Adipose tissue (tissue), 3 donors: ENCODE results near the gene POC1A. TPM values are rescaled to one million over a fixed set of nuclear protein-coding genes. Genes with fewer than 3 reads are reported as not detected.

ENCODE experiments used
- H3K27ac ChIP-seq: one replicate; pipeline ENCODE4 v1.5.1; 2013; ENCODE audit warnings: low read depth, low read length
- WGBS, 3 donors: extraction: QIAGEN DNeasy Blood & Tissue Kit; methylation state at CpG; one replicate each; pipeline ENCODE4 v1.1.7; 2013; 5-methylcytosine and 5-hydroxymethylcytosine counted together
- polyA plus RNA-seq, 3 donors: library from polyadenylated mRNA; stranded (reverse); fragments of 200-250 nt; gene quantifications; one replicate each; pipeline ENCODE4 v1.2.3, GENCODE V29; 2013
- donor health status: healthy with polysubstance abuse.
- donor health status: Bipolar disorder and iron deficiency.
- donor health status: healthy.

POC1A gene
- polyA plus RNA-seq, result 1 to 10 TPM in 1 of 3 donors, under 1 TPM in 2; 0.74 to 2.6 (median 0.90) TPM

GRCh38 chr3:52154135-52155094 is at the start of gene POC1A:
Gene POC1A, minus strand, starts transcription at chr3:52154423. Its CDS starts 51 bp downstream, at chr3:52154372.
- WGBS, 3 donors, result 0% methylated on average over 79 to 83 of the region's 83 CpGs
- H3K27ac ChIP-seq, result peak within 1 kb of the TSS; percentile 73

- no peak overlapping the region for H3K27ac ChIP-seq
- WGBS, 3 donors, result 52 to 90% (median 73%) methylated on average over 1 of the region's 1 CpG
These were observed 49.5 kb upstream of the POC1A start for GRCh38 chr3:52203701-52204100.

GRCh38 chr3:52202384-52203077 is 48.3 kb upstream of the POC1A start:
- WGBS, 3 donors, result 54 to 92% (median 62%) methylated on average over 4 of the region's 4 CpGs
- no peak overlapping the region for H3K27ac ChIP-seq

DNA sequence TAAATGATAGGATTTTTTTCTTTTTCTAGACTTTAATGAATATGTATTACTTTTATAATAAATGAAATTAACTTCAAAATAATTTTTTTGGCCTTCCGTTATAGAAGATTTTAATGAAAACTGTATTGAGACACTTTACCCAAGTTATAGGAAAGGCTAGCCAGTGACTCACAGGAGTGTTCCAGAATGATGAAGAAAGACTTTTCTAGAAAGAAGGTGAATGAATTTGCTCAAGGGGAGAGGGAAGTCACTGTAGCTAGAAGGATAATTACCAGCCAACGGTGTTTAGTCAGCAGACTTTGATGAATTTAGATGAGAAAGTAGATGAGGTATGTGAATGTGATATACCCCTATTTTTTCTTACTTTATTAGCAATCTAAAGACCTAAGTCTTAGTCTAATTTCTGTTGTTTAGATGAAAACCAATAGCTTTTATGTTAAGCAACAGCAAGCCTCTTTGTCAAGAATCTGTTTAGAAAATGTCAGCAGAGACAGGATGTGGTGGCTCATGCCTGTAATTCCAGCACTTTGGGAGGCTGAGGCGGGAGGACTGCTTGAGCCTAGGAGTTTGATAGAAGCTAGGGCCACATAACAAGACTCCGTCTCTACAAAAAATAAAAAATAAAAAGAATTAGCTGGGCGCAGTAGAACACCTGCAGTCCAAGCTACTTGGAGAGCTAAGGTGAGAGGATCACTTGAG is 46.9 kb upstream of the POC1A start:
- H3K27ac ChIP-seq, result no peak overlapping the region
- WGBS, 3 donors, result 73 to 95% (median 78%) methylated on average over 5 of the region's 5 CpGs

DNA sequence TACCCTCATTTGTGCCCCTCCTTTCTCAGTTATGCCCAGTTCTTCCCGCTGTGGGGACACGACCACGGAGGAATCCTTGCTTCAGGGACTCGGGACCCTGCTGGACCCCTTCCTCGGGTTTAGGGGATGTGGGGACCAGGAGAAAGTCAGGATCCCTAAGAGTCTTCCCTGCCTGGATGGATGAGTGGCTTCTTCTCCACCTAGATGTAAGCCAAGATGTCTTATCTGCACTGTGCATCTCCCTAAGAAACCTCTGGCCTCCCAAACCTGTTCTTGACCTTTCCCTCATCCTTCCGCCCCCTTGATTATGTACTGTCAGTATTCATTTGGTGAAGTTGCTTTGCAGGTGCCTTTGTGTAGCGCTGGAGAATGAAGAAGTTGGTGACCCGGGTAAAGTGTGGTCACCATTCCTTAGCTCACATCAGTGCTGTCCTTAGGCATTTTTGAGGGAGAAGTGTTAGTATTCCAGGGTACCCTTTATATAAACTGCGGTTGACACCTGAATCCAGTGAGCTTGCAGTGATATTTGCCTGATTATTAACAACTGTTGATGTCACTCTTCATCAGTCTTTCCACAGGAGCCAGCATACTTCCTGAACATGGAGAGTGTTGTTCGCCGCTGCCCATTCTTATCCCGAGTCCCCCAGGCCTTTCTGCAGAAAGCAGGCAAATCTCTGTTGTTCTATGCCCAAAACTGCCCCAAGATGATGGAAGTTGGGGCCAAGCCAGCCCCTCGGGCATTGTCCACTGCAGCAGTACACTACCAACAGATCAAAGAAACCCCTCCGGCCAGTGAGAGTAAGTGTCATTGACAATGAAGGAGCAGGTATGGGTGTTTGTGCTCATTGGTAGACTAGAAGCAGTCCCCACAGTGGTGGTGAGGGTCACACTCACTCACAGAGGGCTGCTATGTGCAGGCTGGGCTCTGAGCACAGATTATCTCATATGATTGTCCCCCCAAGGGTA is 44.7 kb upstream of the POC1A start:
- WGBS, 3 donors, result 34 to 42% (median 39%) methylated on average over 14 of the region's 14 CpGs
- no peak overlapping the region for H3K27ac ChIP-seq

GRCh38 chr3:52197842-52198625 is 43.8 kb upstream of the POC1A start, which contains the start of gene ALAS1:
Gene ALAS1, plus strand, starts transcription at chr3:52198160. Its CDS starts 1,082 bp downstream, at chr3:52199242.
- no peak within 1 kb of the TSS for H3K27ac ChIP-seq
- 0 to 1% (median 1%) methylated on average over 57 to 71 of the region's 71 CpGs for WGBS, 3 donors

DNA sequence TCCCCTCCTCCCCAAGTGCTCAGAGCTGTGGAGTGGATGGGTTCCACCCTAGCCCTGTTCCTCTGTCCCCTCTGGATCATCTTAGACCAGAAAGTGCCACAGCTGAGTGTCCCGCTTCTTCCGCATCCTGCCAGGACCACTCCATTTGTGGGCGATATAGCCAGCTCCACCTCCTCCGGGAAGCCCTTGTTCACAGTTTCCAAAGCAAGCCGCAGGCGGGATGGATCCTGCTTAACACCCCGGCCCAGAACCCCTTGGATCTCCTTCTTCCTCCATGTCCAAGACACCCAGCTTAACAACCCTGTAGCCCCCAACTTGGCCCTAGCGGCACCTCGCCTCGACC is 43.2 kb upstream of the POC1A start:
- no peak overlapping the region for H3K27ac ChIP-seq
- 39 to 48% (median 45%) methylated on average over 10 of the region's 10 CpGs for WGBS, 3 donors

DNA sequence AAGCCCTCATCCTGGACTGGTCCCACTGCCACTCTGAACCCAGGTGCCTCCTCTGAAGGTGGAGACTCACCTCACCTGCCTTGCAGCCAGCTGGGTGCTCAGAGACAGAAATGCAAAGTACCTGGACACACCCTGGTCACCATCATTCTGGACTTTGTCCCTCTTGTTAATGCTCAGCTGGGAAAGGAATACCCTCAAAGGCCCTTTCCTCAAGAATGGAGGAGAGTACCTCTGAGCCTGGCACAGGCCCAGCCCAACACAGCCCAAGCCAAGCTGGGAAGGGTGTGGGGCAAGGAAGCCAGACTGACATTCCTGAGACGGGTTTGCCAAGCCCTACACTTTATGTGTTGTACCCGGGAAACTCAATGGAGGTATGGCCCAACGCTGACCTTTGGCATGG is 42.8 kb upstream of the POC1A start:
- H3K27ac ChIP-seq, result no peak overlapping the region
- 55 to 74% (median 67%) methylated on average over 3 of the region's 3 CpGs for WGBS, 3 donors

DNA sequence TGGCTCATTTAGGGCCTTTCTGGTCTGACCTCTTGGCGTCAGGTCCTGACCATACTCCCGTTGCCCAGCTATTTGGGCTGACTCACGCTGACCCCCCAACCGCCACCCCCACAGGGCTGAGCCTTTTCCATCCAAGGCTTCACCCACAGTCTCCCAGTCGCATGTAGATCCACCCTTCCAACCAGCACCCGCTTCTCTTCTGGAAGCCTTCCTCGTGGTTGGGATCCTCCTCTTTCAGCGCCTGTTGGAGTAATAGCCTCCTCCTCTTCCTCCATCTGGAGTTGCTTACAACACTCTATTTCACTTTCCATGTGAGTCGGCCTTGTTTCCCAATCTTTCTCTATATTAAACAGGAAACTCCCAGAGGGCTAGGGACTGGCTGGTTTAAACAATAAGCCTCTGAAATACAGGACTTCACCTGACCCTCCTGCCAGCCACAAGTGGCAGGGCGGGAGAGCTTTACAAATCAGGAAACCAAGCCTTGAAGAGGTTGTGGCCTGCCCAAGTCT is 41.7 kb upstream of the POC1A start:
- H3K27ac ChIP-seq, result peak overlapping the region; percentile 7
- 39 to 79% (median 45%) methylated on average over 10 of the region's 10 CpGs for WGBS, 3 donors

- H3K27ac ChIP-seq, result no peak overlapping the region
- WGBS, 3 donors, result 77 to 87% (median 79%) methylated on average over 3 of the region's 3 CpGs
These were observed 41.0 kb upstream of the POC1A start for GRCh38 chr3:52195291-52195597.

DNA sequence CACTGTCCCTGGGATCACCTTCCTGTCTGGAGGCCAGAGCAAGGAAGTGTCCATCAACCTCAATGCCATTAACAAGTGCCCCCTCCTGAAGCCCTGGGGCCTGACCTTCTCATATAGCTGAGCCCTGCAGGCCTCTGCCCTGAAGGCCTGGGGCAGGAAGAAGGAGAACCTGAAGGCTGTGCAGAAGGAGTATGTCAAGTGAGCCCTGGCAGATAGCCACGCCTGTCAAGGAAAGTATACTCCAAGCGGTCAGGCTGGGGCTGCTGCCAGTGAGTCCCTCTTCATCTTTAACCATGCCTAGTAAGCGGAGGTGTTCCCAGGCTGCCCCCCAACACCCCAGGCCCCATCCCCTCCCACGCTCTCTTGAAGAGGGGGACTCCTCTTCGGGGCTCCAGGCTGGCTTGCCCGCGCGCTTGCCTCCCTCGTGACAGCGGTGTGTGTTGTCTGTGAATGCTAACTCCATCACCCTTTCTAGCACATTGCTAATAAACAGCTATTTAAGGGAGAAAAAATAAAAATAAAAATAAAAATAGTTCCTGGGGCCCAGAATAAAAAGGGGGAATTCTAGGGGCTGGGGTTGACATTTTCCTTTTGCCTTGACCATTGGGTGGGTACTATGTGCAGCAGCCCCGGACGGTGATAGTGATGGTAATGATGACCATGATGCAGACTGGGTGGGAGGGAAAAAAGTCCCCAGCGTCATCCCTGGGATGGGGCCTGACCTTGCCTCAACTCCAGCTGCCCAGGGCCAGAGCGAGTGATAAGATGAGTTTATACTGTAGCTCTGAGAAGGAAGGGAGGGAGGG is 40.5 kb upstream of the POC1A start:
- H3K27ac ChIP-seq, result no peak overlapping the region
- 75 to 81% (median 75%) methylated on average over 14 of the region's 14 CpGs for WGBS, 3 donors

DNA sequence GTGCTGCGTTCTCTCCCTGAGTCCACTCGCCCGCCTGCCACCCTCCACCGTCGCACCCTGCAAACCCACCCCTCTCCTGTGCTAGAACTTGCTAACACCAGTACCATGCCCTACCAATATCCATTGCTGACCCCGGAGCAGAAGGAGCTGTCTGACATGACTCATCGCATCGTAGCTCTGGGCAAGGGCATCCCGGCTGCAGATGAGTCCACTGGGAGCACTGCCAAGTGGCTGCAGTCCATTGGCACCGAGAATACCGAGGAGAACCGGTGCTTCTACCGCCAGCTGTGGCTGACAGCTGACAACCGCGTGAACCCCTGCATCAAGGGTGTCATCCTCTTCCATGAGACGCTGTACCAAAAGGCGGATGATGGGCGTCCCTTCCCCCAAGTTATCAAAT is 38.8 kb upstream of the POC1A start:
- no peak overlapping the region for H3K27ac ChIP-seq
- 77 to 80% (median 79%) methylated on average over 18 of the region's 18 CpGs for WGBS, 3 donors

- no peak overlapping the region for H3K27ac ChIP-seq
- 84 to 93% (median 93%) methylated on average over 4 of the region's 4 CpGs for WGBS, 3 donors
These were observed 37.4 kb upstream of the POC1A start for GRCh38 chr3:52191663-52192062.

DNA sequence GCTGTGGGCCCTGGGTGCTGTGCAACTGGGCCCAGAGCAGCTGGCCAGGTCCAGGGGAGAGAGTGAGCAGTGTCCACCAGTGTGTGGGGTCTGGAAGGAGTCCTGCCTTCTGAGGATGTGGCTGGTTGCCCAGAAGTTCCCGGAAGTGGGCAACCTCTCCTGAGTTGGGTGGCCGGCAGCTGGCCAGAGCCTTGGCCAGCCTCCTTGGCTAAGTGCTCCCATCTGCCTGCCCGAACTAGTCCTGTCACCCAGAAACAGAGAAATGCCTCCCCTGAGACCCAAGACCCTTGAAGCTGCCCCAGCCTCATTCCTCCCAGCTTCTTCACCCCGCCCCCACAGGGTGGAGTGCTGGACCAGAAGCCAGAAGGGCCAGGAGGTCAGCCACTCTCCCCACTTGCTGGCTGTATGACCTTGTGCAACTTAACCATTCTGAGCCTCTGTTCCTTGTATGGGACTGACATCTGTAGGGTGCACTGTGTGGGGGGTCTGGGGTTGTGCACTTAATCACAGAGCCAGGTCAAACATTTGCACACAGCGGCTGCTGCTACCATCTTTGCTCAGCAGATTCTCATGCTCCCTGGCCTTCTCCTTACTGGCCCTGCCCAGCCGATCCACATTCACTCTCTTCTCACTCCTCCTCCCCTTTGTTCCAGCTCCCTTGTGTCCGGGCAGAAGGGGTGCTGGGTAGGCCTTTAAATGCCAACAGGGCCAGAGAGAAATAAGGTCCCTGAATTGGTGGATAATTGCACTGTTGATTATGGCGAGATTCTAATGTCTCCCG is 36.3 kb upstream of the POC1A start:
- 48 to 64% (median 54%) methylated on average over 8 to 9 of the region's 9 CpGs for WGBS, 3 donors
- no peak overlapping the region for H3K27ac ChIP-seq

- WGBS, 3 donors, result 85 to 100% (median 95%) methylated on average over 1 of the region's 1 CpG
- no peak overlapping the region for H3K27ac ChIP-seq
These were observed 34.3 kb upstream of the POC1A start for GRCh38 chr3:52188556-52188955.

DNA sequence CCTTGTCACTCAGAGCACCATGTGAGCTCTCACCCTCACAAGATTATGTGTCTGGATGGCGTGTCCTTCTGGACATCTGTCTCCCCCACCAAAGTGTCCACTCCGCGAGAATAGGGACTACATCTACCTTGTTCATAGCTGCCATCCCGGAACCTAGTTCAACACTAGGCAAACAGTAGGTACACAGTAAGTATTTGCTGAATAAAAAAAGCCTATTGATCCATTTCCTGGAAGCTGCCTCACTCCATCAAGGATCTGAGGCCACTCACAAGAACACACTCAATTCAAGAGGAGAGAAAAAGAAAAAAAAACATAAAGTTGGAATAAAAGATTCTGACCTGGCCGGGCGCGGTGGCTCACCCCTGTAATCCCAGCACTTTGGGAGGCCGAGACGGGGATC is 32.5 kb upstream of the POC1A start:
- no peak overlapping the region for H3K27ac ChIP-seq
- 91 to 97% (median 96%) methylated on average over 9 of the region's 9 CpGs for WGBS, 3 donors
